Measurements from ENCODE around the gene PAM16.
"Not testable (repeated sequence)": the region's sequence is repeated elsewhere in the genome, so short reads cannot be mapped to it uniquely, and the experiment has no call there.

PAM16 gene

DNA sequence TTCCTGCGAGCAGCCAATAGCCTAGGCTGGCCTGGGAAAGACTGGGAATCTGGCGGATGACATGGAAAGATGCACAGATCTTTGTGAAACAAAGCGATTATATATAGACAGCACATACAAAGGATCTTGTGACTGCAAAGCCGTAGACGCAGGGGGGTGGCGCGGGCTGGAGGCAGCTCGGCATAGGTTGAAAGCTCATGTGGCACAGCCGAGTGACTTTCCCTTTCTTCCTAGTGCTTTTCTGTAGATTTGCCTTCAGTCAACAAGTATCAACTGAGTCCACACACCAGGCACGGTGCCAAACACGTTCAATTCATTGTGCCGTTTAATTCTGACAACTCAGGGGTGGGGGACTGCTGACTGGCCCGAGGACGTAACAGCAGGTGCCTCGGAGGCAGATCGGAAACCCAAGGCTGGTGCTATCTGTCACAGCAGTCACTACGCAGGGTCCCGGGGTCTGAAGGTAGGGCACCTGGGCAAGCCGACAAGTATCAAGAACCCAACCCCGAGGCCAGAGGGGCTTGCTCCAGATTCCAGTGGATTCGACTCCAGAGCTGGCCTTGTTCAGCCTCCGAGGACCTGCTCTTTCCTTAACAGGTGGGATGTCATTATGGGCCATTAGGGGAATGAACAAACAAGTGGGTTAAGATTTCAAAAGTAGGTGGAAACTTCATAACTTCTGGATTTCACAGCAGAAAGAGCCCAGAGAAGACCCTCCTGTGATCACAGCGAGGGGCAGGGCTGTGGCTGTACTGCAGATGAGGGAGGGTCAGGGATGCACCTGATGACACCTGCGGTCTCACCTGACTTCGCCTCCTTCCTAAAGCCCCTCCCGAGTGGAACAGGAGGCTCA, 5.9 kb downstream of the PAM16 start:
- Histone ChIP-seq H3K36me3 (peaks cover 0 to 29% (median 12%) of the 10 kb centered on the region in 3 donors), H3K9me3 (no peaks in the 10 kb centered on the region), H3K27me3 (no peaks in the 10 kb centered on the region), H3K4me3 (no peak overlapping the region), H3K27ac (no peak overlapping the region), H3K4me1 (peaks cover 0 to 29% (median 17%) of the 10 kb centered on the region in 4 donors)
- intact Hi-C loops (cut with DNase I; ENCODE audit: low total_unique reads): no loop called here
- no peak for DNase-seq
- TF ChIP-seq, protein P1, sequence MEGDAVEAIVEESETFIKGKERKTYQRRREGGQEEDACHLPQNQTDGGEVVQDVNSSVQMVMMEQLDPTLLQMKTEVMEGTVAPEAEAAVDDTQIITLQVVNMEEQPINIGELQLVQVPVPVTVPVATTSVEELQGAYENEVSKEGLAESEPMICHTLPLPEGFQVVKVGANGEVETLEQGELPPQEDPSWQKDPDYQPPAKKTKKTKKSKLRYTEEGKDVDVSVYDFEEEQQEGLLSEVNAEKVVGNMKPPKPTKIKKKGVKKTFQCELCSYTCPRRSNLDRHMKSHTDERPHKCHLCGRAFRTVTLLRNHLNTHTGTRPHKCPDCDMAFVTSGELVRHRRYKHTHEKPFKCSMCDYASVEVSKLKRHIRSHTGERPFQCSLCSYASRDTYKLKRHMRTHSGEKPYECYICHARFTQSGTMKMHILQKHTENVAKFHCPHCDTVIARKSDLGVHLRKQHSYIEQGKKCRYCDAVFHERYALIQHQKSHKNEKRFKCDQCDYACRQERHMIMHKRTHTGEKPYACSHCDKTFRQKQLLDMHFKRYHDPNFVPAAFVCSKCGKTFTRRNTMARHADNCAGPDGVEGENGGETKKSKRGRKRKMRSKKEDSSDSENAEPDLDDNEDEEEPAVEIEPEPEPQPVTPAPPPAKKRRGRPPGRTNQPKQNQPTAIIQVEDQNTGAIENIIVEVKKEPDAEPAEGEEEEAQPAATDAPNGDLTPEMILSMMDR (IDR thresholded peaks at IDR 0.05): no peak

DNA sequence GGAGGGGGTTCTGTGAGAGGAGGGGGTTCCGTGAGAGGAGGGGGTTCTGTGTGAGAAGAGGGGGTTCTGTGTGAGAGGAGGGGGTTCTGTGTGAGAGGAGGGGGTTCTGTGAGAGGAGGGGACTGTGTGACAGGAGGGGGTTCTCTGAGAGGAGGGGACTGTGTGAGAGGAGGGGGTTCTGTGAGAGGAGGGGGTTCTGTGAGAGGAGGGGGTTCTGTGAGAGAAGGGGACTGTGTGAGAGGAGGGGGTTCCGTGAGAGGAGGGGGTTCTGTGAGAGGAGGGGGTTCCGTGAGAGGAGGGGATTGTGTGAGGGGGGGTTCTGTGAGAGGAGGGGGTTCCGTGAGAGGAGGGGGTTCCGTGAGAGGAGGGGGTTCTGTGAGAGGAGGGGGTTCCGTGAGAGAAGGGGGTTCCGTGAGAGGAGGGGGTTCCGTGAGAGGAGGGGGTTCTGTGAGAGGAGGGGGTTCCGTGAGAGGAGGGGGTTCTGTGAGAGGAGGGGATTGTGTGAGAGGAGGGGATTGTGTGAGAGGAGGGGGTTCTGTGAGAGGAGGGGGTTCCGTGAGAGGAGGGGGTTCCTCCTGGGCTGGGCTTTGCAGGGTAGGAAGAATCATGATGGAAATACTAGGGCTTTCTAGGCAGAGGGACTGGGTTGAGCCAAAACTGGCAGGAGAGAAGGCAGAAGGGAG, 6.7 kb downstream of the PAM16 start:
- DNase-seq; H3K27ac ChIP-seq; intact Hi-C loops (cut with DNase I; ENCODE audit: low total_unique reads); H3K27me3 ChIP-seq; H3K9me3 ChIP-seq; H3K4me3 ChIP-seq: not testable (repeated sequence)
- Histone ChIP-seq H3K36me3 (peaks cover 0 to 31% (median 13%) of the 10 kb centered on the region in 3 donors), H3K4me1 (peaks cover 0 to 29% (median 15%) of the 10 kb centered on the region in 4 donors)

DNA sequence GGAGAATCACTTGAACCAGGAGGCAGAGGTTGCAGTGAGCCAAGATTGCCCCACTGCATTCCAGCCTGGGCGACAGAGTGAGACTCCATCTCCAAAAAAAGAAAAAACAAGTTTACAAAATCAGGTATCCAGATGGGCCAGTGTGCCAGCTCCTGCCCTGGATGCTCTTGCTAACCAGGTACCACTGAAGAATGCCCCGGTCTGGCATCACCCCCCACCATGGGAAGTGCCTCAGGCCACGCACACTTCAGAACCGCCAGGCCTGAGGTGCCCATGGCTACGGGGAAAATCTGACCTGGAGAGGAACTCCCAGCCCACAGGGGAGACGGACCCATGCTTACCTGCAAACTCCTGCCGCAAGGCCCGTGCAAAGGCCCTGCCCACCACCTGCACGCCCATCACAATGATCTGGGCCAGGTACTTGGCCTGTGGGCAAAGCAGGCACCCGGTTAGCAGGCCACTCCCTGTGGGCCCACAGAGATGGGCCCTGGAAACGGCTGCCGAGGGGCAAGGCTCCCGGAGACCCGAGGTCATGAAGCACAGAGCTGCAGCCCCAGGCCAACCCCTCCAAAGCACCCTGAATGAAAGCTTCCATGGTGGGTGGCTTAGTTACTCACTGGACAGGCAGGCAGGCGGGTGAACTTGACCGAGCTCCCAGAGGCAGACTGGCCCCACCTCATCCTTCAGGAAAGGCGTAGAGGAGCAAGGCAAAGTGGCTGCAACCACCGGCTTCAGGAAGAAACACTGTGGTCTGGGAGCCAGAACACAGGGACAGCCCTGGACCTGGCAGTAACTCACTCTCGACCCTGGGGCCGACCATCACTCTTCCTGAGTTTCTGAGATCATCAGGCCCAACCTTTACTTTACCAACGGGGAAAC, 8.0 kb downstream of the PAM16 start:
- TF ChIP-seq, protein P1 (IDR thresholded peaks at IDR 0.05): no peak
- H3K27ac ChIP-seq: no peak overlapping the region
- H3K4me1 ChIP-seq: peaks cover 0 to 23% (median 10%) of the 10 kb centered on the region in 4 donors
- H3K36me3 ChIP-seq: peaks cover 0 to 40% (median 24%) of the 10 kb centered on the region in 3 donors
- H3K4me3 ChIP-seq: no peak overlapping the region
- intact Hi-C loops (cut with DNase I; ENCODE audit: low total_unique reads): no loop called here
- H3K9me3 ChIP-seq: no peaks in the 10 kb centered on the region
- H3K27me3 ChIP-seq: no peaks in the 10 kb centered on the region
- no peak for DNase-seq

DNA sequence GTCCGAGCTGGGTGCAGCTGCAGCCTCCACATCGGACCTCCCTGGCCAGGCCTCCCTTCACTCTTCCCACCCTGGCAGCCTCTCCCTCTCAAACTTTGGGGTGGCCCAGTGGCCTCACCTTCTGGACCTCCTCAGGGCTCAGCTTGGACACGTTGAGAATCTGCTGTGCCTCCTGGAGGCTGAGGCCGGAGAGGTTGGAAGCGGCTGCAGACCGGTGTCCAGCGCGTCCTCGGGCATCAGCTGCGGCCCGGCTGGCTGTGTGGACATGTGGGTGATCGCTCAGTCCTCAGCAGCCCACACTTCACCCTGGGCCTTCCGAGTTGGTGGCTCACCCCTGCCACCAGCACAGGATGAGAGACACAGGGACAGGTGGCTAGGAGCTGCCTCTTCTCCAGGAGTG, 9.9 kb downstream of the PAM16 start:
- Histone ChIP-seq H3K4me1 (peaks cover 0 to 10% (median 4%) of the 10 kb centered on the region in 4 donors), H3K36me3 (peaks cover 10 to 54% (median 41%) of the 10 kb centered on the region in 3 donors), H3K27ac (no peak overlapping the region), H3K4me3 (no peak overlapping the region), H3K27me3 (no peaks in the 10 kb centered on the region), H3K9me3 (no peaks in the 10 kb centered on the region)
- DNase-seq: no peak
- TF ChIP-seq, protein P1 (IDR thresholded peaks at IDR 0.05): no peak
- intact Hi-C loops (cut with DNase I; ENCODE audit: low total_unique reads): no loop called here

DNA sequence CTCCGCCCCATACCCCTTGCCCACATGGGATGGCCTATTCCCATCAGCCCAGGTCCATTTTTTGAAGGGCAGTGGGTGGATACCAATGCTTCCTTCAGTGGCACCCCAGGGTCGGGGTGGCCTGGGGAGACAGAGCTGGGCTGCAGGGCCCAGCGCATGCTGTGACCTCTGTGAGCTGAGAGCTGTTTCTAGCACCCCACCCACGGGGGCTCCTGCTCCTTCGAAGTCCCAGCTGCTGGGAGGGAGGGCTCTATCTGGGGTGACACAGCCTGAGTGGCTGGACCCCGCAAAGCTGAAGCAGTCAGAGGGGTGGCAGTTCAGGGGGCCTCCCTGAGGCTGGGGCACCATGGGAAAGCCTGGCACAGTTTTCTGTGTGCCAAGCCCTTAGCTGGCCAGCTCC, 10.7 kb downstream of the PAM16 start:
- intact Hi-C loops (cut with DNase I; ENCODE audit: low total_unique reads): no loop called here
- TF ChIP-seq, protein P1 (IDR thresholded peaks at IDR 0.05): no peak
- Histone ChIP-seq H3K27ac (peak overlapping the region in 1 of 2 donors; percentile 16), H3K4me1 (peaks cover 0 to 10% (median 4%) of the 10 kb centered on the region in 4 donors), H3K9me3 (no peaks in the 10 kb centered on the region), H3K36me3 (peaks cover 17 to 62% (median 49%) of the 10 kb centered on the region in 3 donors), H3K27me3 (no peaks in the 10 kb centered on the region), H3K4me3 (no peak overlapping the region)
- no peak for DNase-seq
